WTC11 (cell line): Measurements from ENCODE around the gene ARHGAP19. TPM values are rescaled to one million over a fixed set of nuclear protein-coding genes. Genes with fewer than 3 reads are reported as not detected.

ENCODE experiments used
- ATAC-seq: fragments of 200-7000 bp; cut with Tn5 transposase; 2 replicates; pipeline ENCODE4 v1.10.0; 2021; ENCODE audit warnings: mild to moderate bottlenecking, moderate library complexity
- CTCF ChIA-PET: fragments of 300-600 bp; sonication (Branson Sonifier 250); formaldehyde crosslinking; loops from one replicate; lab custom pipeline; 2021; ENCODE audit warnings: antibody characterized with exemption; lab: Charles Lee
- POLR2A ChIA-PET: fragments of 350-600 bp; sonication (Branson Sonifier 250); formaldehyde crosslinking; loops from one replicate; lab custom pipeline; 2021; ENCODE audit warnings: antibody characterized with exemption; lab: Charles Lee
- DNase-seq: peaks from one replicate; pipeline ENCODE4 v3.0.0; 2021; ENCODE audit warnings: low spot score
- H3K27ac Mint-ChIP-seq: 2 replicates; pipeline ENCODE4 v1.8.0; 2021; ENCODE audit warnings: mixed read lengths
- H3K27me3 Mint-ChIP-seq: 2 replicates; pipeline ENCODE4 v1.8.0; 2021; ENCODE audit warnings: low read depth, mild to moderate bottlenecking, moderate library complexity, mixed read lengths
- H3K36me3 Mint-ChIP-seq: 2 replicates; pipeline ENCODE4 v1.8.0; 2021; ENCODE audit warnings: mixed read lengths
- H3K4me1 Mint-ChIP-seq: 2 replicates; pipeline ENCODE4 v1.8.0; 2022; ENCODE audit warnings: mixed read lengths
- H3K4me3 Mint-ChIP-seq: 2 replicates; pipeline ENCODE4 v1.8.0; 2021; ENCODE audit warnings: mild to moderate bottlenecking, moderate library complexity, mixed read lengths
- H3K9me3 Mint-ChIP-seq: 2 replicates; pipeline ENCODE4 v1.8.0; 2021; ENCODE audit warnings: mixed read lengths
- ATF3 ChIP-seq: sonication (generic); formaldehyde crosslinking; conservative IDR thresholded peaks from 2 replicates; pipeline ENCODE4 v1.8.1; 2022; ENCODE audit warnings: mild to moderate bottlenecking, missing genetic modification reagents
- CREM ChIP-seq: sonication (generic); formaldehyde crosslinking; IDR thresholded peaks from 2 replicates; pipeline ENCODE4 v1.8.1; 2022; ENCODE audit warnings: mild to moderate bottlenecking, missing genetic modification reagents, moderate library complexity
- CTCF ChIP-seq: fragments of 200-600 bp; IDR thresholded peaks from 2 replicates; pipeline ENCODE4 v1.8.0; 2022; ENCODE audit warnings: antibody characterized with exemption
- FOXP1 ChIP-seq: sonication (generic); formaldehyde crosslinking; IDR thresholded peaks from 2 replicates; pipeline ENCODE4 v1.8.0; 2022; ENCODE audit warnings: missing genetic modification reagents, mild to moderate bottlenecking, moderate library complexity, borderline replicate concordance
- IRF2 ChIP-seq: sonication (generic); formaldehyde crosslinking; IDR thresholded peaks from 2 replicates; pipeline ENCODE4 v1.8.0; 2022; ENCODE audit warnings: low read depth, missing genetic modification reagents, borderline replicate concordance
- MLX ChIP-seq: sonication (generic); formaldehyde crosslinking; IDR thresholded peaks from 2 replicates; pipeline ENCODE4 v1.8.1; 2023; ENCODE audit warnings: mild to moderate bottlenecking, missing genetic modification reagents, moderate library complexity
- RORB ChIP-seq: fragments of 250-450 bp; sonication (Bioruptor Pico); IDR thresholded peaks from 2 replicates; pipeline ENCODE4 v1.9.0; 2021; ENCODE audit warnings: mild to moderate bottlenecking
- TEAD4 ChIP-seq: sonication (generic); formaldehyde crosslinking; IDR thresholded peaks from 2 replicates; pipeline ENCODE4 v1.8.0; 2022; ENCODE audit warnings: mild to moderate bottlenecking, missing genetic modification reagents
- ZMAT4 ChIP-seq: fragments of 250-450 bp; sonication (Bioruptor Pico); IDR thresholded peaks from 2 replicates; pipeline ENCODE4 v1.9.0; 2021; ENCODE audit warnings: mild to moderate bottlenecking
- total RNA-seq: library from RNA; stranded (reverse); gene quantifications from 3 replicates; pipeline ENCODE4 v1.2.3, GENCODE V29; 2021
- TF ChIP-seq, protein P1 (sequence below): fragments of 250-450 bp; sonication (Bioruptor Pico); IDR thresholded peaks from 2 replicates; pipeline ENCODE4 v1.8.0; 2021; ENCODE audit warnings: mild to moderate bottlenecking
- TF ChIP-seq, protein P2 (sequence below): sonication (generic); formaldehyde crosslinking; IDR thresholded peaks from 2 replicates; pipeline ENCODE4 v1.8.1; 2023; ENCODE audit warnings: mild to moderate bottlenecking, missing genetic modification reagents
- TF ChIP-seq, protein P3 (sequence below): sonication (generic); formaldehyde crosslinking; conservative IDR thresholded peaks from 2 replicates; pipeline ENCODE4 v1.8.1; 2023; ENCODE audit warnings: mild to moderate bottlenecking, low read depth, missing genetic modification reagents, moderate library complexity
- TF ChIP-seq, protein P4 (sequence below): fragments of 250-450 bp; sonication (Bioruptor Pico); IDR thresholded peaks from 2 replicates; pipeline ENCODE4 v1.9.0; 2021; ENCODE audit warnings: mild to moderate bottlenecking, borderline replicate concordance
- TF ChIP-seq, protein P5 (sequence below): sonication (generic); formaldehyde crosslinking; IDR thresholded peaks from 2 replicates; pipeline ENCODE4 v1.8.1; 2022; ENCODE audit warnings: mild to moderate bottlenecking, moderate library complexity, missing genetic modification reagents
- TF ChIP-seq, protein P6 (sequence below): fragments of 250-450 bp; sonication (Bioruptor Pico); IDR thresholded peaks from 2 replicates; pipeline ENCODE4 v1.9.0; 2021; ENCODE audit warnings: moderate library complexity, mild to moderate bottlenecking, inconsistent platforms, borderline replicate concordance

The ARHGAP19 gene
- total RNA-seq, 1 experiment from 2014 or later, result 42.2 TPM

GRCh38 chr10:97325754-97326153, 33.3 kb upstream of the ARHGAP19 start (continued):
- TF ChIP-seq ZMAT4, result no peak
- TF ChIP-seq, protein P1, sequence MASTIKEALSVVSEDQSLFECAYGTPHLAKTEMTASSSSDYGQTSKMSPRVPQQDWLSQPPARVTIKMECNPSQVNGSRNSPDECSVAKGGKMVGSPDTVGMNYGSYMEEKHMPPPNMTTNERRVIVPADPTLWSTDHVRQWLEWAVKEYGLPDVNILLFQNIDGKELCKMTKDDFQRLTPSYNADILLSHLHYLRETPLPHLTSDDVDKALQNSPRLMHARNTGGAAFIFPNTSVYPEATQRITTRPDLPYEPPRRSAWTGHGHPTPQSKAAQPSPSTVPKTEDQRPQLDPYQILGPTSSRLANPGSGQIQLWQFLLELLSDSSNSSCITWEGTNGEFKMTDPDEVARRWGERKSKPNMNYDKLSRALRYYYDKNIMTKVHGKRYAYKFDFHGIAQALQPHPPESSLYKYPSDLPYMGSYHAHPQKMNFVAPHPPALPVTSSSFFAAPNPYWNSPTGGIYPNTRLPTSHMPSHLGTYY (CRISPR knock-in tag), result no peak
- TF ChIP-seq CREM (CRISPR knock-in tag), result no peak
- TF ChIP-seq, protein P2, sequence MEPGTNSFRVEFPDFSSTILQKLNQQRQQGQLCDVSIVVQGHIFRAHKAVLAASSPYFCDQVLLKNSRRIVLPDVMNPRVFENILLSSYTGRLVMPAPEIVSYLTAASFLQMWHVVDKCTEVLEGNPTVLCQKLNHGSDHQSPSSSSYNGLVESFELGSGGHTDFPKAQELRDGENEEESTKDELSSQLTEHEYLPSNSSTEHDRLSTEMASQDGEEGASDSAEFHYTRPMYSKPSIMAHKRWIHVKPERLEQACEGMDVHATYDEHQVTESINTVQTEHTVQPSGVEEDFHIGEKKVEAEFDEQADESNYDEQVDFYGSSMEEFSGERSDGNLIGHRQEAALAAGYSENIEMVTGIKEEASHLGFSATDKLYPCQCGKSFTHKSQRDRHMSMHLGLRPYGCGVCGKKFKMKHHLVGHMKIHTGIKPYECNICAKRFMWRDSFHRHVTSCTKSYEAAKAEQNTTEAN (CRISPR knock-in tag), result no peak
- no peak for TF ChIP-seq RORB (CRISPR knock-in tag)
- TF ChIP-seq, protein P3, sequence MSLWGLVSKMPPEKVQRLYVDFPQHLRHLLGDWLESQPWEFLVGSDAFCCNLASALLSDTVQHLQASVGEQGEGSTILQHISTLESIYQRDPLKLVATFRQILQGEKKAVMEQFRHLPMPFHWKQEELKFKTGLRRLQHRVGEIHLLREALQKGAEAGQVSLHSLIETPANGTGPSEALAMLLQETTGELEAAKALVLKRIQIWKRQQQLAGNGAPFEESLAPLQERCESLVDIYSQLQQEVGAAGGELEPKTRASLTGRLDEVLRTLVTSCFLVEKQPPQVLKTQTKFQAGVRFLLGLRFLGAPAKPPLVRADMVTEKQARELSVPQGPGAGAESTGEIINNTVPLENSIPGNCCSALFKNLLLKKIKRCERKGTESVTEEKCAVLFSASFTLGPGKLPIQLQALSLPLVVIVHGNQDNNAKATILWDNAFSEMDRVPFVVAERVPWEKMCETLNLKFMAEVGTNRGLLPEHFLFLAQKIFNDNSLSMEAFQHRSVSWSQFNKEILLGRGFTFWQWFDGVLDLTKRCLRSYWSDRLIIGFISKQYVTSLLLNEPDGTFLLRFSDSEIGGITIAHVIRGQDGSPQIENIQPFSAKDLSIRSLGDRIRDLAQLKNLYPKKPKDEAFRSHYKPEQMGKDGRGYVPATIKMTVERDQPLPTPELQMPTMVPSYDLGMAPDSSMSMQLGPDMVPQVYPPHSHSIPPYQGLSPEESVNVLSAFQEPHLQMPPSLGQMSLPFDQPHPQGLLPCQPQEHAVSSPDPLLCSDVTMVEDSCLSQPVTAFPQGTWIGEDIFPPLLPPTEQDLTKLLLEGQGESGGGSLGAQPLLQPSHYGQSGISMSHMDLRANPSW, result no peak

DNA sequence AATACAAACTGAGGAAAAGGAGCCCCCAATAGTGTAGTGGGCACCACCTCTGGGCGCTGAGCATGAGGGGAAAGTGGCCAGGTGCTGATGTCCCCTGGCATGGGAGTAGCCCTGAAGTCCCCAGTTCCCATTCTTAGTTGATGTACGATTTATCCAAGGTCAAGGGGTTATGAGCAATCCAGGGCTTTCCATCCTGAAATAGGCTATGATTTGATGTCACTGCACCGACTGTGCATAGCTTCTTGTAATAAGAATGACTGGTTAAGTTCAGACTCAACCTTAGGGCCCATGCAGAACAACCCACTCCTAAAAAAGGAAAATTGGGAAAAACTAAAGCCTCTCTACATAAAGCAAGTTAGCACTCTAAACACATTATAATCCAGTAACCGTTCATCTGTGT, 31.1 kb upstream of the ARHGAP19 start:
- TF ChIP-seq TEAD4, result no peak
- TF ChIP-seq, protein P4, sequence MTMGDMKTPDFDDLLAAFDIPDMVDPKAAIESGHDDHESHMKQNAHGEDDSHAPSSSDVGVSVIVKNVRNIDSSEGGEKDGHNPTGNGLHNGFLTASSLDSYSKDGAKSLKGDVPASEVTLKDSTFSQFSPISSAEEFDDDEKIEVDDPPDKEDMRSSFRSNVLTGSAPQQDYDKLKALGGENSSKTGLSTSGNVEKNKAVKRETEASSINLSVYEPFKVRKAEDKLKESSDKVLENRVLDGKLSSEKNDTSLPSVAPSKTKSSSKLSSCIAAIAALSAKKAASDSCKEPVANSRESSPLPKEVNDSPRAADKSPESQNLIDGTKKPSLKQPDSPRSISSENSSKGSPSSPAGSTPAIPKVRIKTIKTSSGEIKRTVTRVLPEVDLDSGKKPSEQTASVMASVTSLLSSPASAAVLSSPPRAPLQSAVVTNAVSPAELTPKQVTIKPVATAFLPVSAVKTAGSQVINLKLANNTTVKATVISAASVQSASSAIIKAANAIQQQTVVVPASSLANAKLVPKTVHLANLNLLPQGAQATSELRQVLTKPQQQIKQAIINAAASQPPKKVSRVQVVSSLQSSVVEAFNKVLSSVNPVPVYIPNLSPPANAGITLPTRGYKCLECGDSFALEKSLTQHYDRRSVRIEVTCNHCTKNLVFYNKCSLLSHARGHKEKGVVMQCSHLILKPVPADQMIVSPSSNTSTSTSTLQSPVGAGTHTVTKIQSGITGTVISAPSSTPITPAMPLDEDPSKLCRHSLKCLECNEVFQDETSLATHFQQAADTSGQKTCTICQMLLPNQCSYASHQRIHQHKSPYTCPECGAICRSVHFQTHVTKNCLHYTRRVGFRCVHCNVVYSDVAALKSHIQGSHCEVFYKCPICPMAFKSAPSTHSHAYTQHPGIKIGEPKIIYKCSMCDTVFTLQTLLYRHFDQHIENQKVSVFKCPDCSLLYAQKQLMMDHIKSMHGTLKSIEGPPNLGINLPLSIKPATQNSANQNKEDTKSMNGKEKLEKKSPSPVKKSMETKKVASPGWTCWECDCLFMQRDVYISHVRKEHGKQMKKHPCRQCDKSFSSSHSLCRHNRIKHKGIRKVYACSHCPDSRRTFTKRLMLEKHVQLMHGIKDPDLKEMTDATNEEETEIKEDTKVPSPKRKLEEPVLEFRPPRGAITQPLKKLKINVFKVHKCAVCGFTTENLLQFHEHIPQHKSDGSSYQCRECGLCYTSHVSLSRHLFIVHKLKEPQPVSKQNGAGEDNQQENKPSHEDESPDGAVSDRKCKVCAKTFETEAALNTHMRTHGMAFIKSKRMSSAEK (CRISPR knock-in tag), result no peak
- no peak for TF ChIP-seq IRF2
- no peak for TF ChIP-seq ATF3 (CRISPR knock-in tag)
- TF ChIP-seq, protein P5, sequence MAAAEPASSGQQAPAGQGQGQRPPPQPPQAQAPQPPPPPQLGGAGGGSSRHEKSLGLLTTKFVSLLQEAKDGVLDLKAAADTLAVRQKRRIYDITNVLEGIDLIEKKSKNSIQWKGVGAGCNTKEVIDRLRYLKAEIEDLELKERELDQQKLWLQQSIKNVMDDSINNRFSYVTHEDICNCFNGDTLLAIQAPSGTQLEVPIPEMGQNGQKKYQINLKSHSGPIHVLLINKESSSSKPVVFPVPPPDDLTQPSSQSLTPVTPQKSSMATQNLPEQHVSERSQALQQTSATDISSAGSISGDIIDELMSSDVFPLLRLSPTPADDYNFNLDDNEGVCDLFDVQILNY, result no peak
- no peak for TF ChIP-seq CTCF
- TF ChIP-seq, protein P6, sequence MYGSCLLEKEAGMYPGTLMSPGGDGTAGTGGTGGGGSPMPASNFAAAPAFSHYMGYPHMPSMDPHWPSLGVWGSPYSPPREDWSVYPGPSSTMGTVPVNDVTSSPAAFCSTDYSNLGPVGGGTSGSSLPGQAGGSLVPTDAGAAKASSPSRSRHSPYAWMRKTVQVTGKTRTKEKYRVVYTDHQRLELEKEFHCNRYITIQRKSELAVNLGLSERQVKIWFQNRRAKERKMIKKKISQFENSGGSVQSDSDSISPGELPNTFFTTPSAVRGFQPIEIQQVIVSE (CRISPR knock-in tag), result no peak
- TF ChIP-seq, protein P1 (CRISPR knock-in tag), result no peak
- no peak for TF ChIP-seq MLX (CRISPR knock-in tag)
- TF ChIP-seq FOXP1, result no peak
- ChIA-PET CTCF (interaction anchor here (0.6 kb wide), 1 partner anchor 35 kb away, joined by 3 read pairs; no protein-coding TSS in a partner anchor), POLR2A (interaction anchor here (2.6 kb wide), 1 partner anchor 10 kb away, joined by 12 read pairs; the partner anchor contains the start of gene FRAT2)
- Mint-ChIP-seq H3K36me3 (no peaks in the 10 kb centered on the region), H3K27me3 (peaks cover 25% of the 10 kb centered on the region), H3K9me3 (no peaks in the 10 kb centered on the region), H3K4me1 (peaks cover 48% of the 10 kb centered on the region), H3K4me3 (no peak overlapping the region), H3K27ac (no peak overlapping the region)
- no peak for ATAC-seq
- no peak for DNase-seq
